Kidney (tissue), 14 donors: ENCODE results near the gene ZBTB47. TPM values are rescaled to one million over a fixed set of nuclear protein-coding genes. Genes with fewer than 3 reads are reported as not detected.

ENCODE experiments used
- DNase-seq, 5 donors: peaks; one replicate each; pipeline ENCODE4 v3.0.0-alpha.2; 2013 to 2020
- FAIRE-seq: peaks from 2 replicates; lab custom pipeline; 2012; peaks lifted over from hg19 to GRCh38; lab: Jason Lieb, UNC
- H3K27ac ChIP-seq, 2 donors: one replicate each; pipeline ENCODE4 v1.7.0; 2013; ENCODE audit warnings: low read depth in 2 of 2, low read length in 2 of 2, inconsistent platforms in 1 of 2
- H3K27me3 ChIP-seq: one replicate; pipeline ENCODE4 v1.7.1; 2013; ENCODE audit warnings: low read length, inconsistent platforms; ENCODE audit not compliant: control insufficient read depth, insufficient read depth
- H3K36me3 ChIP-seq, 3 donors: one replicate each; pipeline versions ENCODE4 v1.7.0 to v1.7.1; 2013; ENCODE audit warnings: low read length in 3 of 3, control low read depth in 1 of 3, inconsistent platforms in 1 of 3; ENCODE audit not compliant: insufficient read depth in 3 of 3, control insufficient read depth in 2 of 3
- H3K4me1 ChIP-seq, 3 donors: one replicate each; pipeline versions ENCODE4 v1.7.0 to v1.7.1; 2013; ENCODE audit warnings: low read length in 3 of 3, inconsistent platforms in 1 of 3, low read depth in 1 of 3; ENCODE audit not compliant: control insufficient read depth in 2 of 3, insufficient read depth in 2 of 3
- H3K4me3 ChIP-seq, 3 donors: one replicate each; pipeline versions ENCODE4 v1.7.0 to v1.8.1; 2013; ENCODE audit warnings: low read length in 3 of 3, control low read depth in 1 of 3, inconsistent platforms in 1 of 3
- H3K9ac ChIP-seq, 3 donors: one replicate each; pipeline versions ENCODE4 v1.7.0 to v1.7.1; 2013; ENCODE audit warnings: low read length in 3 of 3, control low read depth in 1 of 3, inconsistent platforms in 1 of 3
- H3K9me3 ChIP-seq, 3 donors: one replicate each; pipeline versions ENCODE4 v1.7.0 to v1.7.1; 2013; ENCODE audit warnings: low read length in 3 of 3, control low read depth in 1 of 3, inconsistent platforms in 1 of 3; ENCODE audit not compliant: control insufficient read depth in 2 of 3, insufficient read depth in 1 of 3
- CTCF ChIP-seq: IDR thresholded peaks from 3 replicates; pipeline ENCODE4 v1.5.1; 2012; ENCODE audit warnings: mild to moderate bottlenecking, moderate library complexity, borderline replicate concordance; ENCODE audit not compliant: insufficient read depth; ENCODE audit errors: extremely low read depth
- intact Hi-C: fragments of 100-400 bp; cut with DNase I; formaldehyde crosslinking; loops from one replicate; pipeline ENCODE4 v1.11.1; 2022
- polyA plus RNA-seq: library from polyadenylated mRNA; stranded (reverse); fragments of 350-450 nt; fragmentation: Illumina TruSeq; extraction: RNeasy Lipid Tissue Mini Kit (QIAGEN cat#74804); gene quantifications from one replicate; pipeline ENCODE4 v1.2.3, GENCODE V29; 2014; ENCODE audit warnings: low read depth, low replicate concordance; ENCODE audit not compliant: insufficient read depth
- total RNA-seq: library from RNA; stranded (reverse); fragmentation: NEBNext Ultra II Directional; extraction: Animal tissue kit (Norgen Biotek cat#: 25700); gene quantifications from one replicate; pipeline ENCODE4 v1.2.1, GENCODE V29; 2021
- donor health status: control.
- donor health status: control.
- donor health status: control.
- donor health status: control.
- donor health status: control.
- donor health status: DM: yes; HTN: yes; CAD: no.
- donor health status: Normal renal cell carcinoma (clear cell type).

The ZBTB47 gene
- total and polyA plus RNA-seq, 2 donors from 2014 or later = 7.8 to 26.6 TPM

GRCh38 chr3:42708611-42709151 is 55.2 kb downstream of the ZBTB47 start:
- Histone ChIP-seq H3K9me3 (no peaks in the 10 kb centered on the region), H3K27me3 (no peaks in the 10 kb centered on the region), H3K4me3 (no peak overlapping the region), H3K36me3 (no peaks in the 10 kb centered on the region), H3K9ac (no peak overlapping the region), H3K27ac (no peak overlapping the region), H3K4me1 (no peaks in the 10 kb centered on the region)
- no peak for FAIRE-seq
- DNase-seq = peak in 2 of 5 donors; percentile 7 to 54
- intact Hi-C loops = no loop called here
- TF ChIP-seq CTCF = no peak

GRCh38 chr3:42709621-42710020 is 56.1 kb downstream of the ZBTB47 start:
- Histone ChIP-seq H3K27ac (no peak overlapping the region), H3K4me3 (no peak overlapping the region), H3K9me3 (no peaks in the 10 kb centered on the region), H3K9ac (no peak overlapping the region), H3K36me3 (no peaks in the 10 kb centered on the region), H3K27me3 (no peaks in the 10 kb centered on the region), H3K4me1 (no peaks in the 10 kb centered on the region)
- intact Hi-C loops = no loop called here
- DNase-seq = peak in 3 of 5 donors; percentile 2 to 43 (median 8)
- FAIRE-seq = no peak
- no peak for TF ChIP-seq CTCF

GRCh38 chr3:42710323-42711021 is 57.0 kb downstream of the ZBTB47 start:
- H3K4me1 ChIP-seq = no peaks in the 10 kb centered on the region
- DNase-seq = peak in 1 of 5 donors; percentile 24
- H3K27me3 ChIP-seq = no peaks in the 10 kb centered on the region
- H3K36me3 ChIP-seq = no peaks in the 10 kb centered on the region
- TF ChIP-seq CTCF = no peak
- H3K27ac ChIP-seq = no peak overlapping the region
- no peak overlapping the region for H3K4me3 ChIP-seq
- FAIRE-seq = no peak
- no peaks in the 10 kb centered on the region for H3K9me3 ChIP-seq
- intact Hi-C loops = no loop called here
- no peak overlapping the region for H3K9ac ChIP-seq
